ENCODE measurements around the gene NT5DC1. TPM values are rescaled to one million over a fixed set of nuclear protein-coding genes. Genes with fewer than 3 reads are reported as not detected.
"Not testable (repeated sequence)": the region's sequence is repeated elsewhere in the genome, so short reads cannot be mapped to it uniquely, and the experiment has no call there.

The NT5DC1 gene
- total and polyA plus RNA-seq, 2 experiments from 2014 or later: 27.0 to 29.8 TPM

- peaks cover 20% of the 10 kb centered on the region; the same call in 2 of the 3 replicates for H3K4me1 Mint-ChIP-seq
- no peaks in the 10 kb centered on the region for H3K36me3 ChIP-seq (ENCODE audit: insufficient read depth)
- H3K79me2 ChIP-seq (replicated peaks; ENCODE audit: insufficient read depth): peaks cover 11% of the 10 kb centered on the region
- no peak overlapping the region for H3K4me3 Mint-ChIP-seq
- DNase-seq (ENCODE audit: low spot score) (no peak), ATAC-seq (no peak)
- H3K27me3 ChIP-seq (ENCODE audit: insufficient read depth): no peaks in the 10 kb centered on the region
- H2AFZ ChIP-seq: no peak overlapping the region
- peaks cover 2% of the 10 kb centered on the region; the same call in 1 of the 2 replicates for H4K20me1 ChIP-seq (replicated peaks; ENCODE audit: insufficient read depth)
- H3K36me3 Mint-ChIP-seq (ENCODE audit: low read depth): peaks cover 12% of the 10 kb centered on the region
- H3K9me2 ChIP-seq (ENCODE audit: insufficient read depth): no peaks in the 10 kb centered on the region
- no peak for TF ChIP-seq ZNF114 (CRISPR knock-in tag; IDR thresholded peaks at IDR 0.05)
- TF ChIP-seq POLR2AphosphoS5 (IDR thresholded peaks at IDR 0.05; ENCODE audit: low read depth): no peak
- TF ChIP-seq STAT1 (IDR thresholded peaks at IDR 0.05; ENCODE audit: unreplicated experiment): no peak
- no peak for TF ChIP-seq REST (IDR thresholded peaks at IDR 0.05; ENCODE audit: unreplicated experiment)
- no peak for TF ChIP-seq NANOG (IDR thresholded peaks at IDR 0.05; ENCODE audit: borderline replicate concordance)
- TF ChIP-seq ZNF462 (CRISPR knock-in tag; IDR thresholded peaks at IDR 0.05): no peak
- TF ChIP-seq ETS1 (IDR thresholded peaks at IDR 0.05): no peak
- no peak for TF ChIP-seq CREB1 (CRISPR knock-in tag; IDR thresholded peaks at IDR 0.05; ENCODE audit: low read depth)
- TF ChIP-seq EZH2phosphoT487 (IDR thresholded peaks at IDR 0.05; ENCODE audit: unreplicated experiment): no peak
- TF ChIP-seq CTCF (conservative IDR thresholded peaks at IDR 0.05; ENCODE audit: low read depth in 2 of 2): no peak
- no peak for TF ChIP-seq JUNB (IDR thresholded peaks at IDR 0.05; ENCODE audit: unreplicated experiment)
- H3K27ac Mint-ChIP-seq: peak overlapping the region; percentile 26; the same call in 1 of the 2 replicates
- H3K27ac ChIP-seq (ENCODE audit: low read depth): no peak overlapping the region
- no peak overlapping the region for H3K4me3 ChIP-seq
- peaks cover 3% of the 10 kb centered on the region; the same call in 1 of the 2 replicates for H3K4me1 ChIP-seq (ENCODE audit: insufficient read depth)
- H3K27me3 Mint-ChIP-seq (ENCODE audit: insufficient read depth, low read depth, poor library complexity): peaks cover 4% of the 10 kb centered on the region
- H3K9me3 Mint-ChIP-seq: peaks cover 5% of the 10 kb centered on the region; the same call in 2 of the 3 replicates
- no peak overlapping the region for H3K4me2 ChIP-seq
- no peaks in the 10 kb centered on the region for H3F3A ChIP-seq (replicated peaks; ENCODE audit: low read depth)
Measured at GRCh38 chr6:116283191-116283590, 182.5 kb downstream of the NT5DC1 start.

- not testable (repeated sequence) for H3K4me1 ChIP-seq (ENCODE audit: insufficient read depth); H3K9me3 Mint-ChIP-seq; H3K27me3 ChIP-seq (ENCODE audit: insufficient read depth); H3K4me3 ChIP-seq; H2AFZ ChIP-seq; ATAC-seq; H3K9me2 ChIP-seq (ENCODE audit: insufficient read depth); H4K20me1 ChIP-seq (replicated peaks; ENCODE audit: insufficient read depth); H3K4me2 ChIP-seq; H3K79me2 ChIP-seq (replicated peaks; ENCODE audit: insufficient read depth); H3K27me3 Mint-ChIP-seq (ENCODE audit: insufficient read depth, low read depth, poor library complexity); H3K27ac Mint-ChIP-seq; H3K4me3 Mint-ChIP-seq; H3K36me3 Mint-ChIP-seq (ENCODE audit: low read depth); DNase-seq (ENCODE audit: low spot score); H3K36me3 ChIP-seq (ENCODE audit: insufficient read depth); H3F3A ChIP-seq (replicated peaks; ENCODE audit: low read depth); H3K27ac ChIP-seq (ENCODE audit: low read depth)
- peaks cover 12% of the 10 kb centered on the region; the same call in 2 of the 3 replicates for H3K4me1 Mint-ChIP-seq
Measured at GRCh38 chr6:116284984-116285383, 184.3 kb downstream of the NT5DC1 start.

Measured in GM23338 (cell line).